HG02763 (cell line): ENCODE measurements around the gene ZC3H4.
"Not testable (repeated sequence)": the region's sequence is repeated elsewhere in the genome, so short reads cannot be mapped to it uniquely, and the experiment has no call there.

Source experiments
- ATAC-seq: cut with Tn5 transposase; IDR thresholded peaks from one replicate; pipeline ENCODE4 v1.9.1; 2021; ENCODE audit warnings: mild to moderate bottlenecking, moderate library complexity; ENCODE audit not compliant: unreplicated experiment

ZC3H4 gene

GRCh38 chr19:47112997-47113849 is at the start of gene ZC3H4:
TSS of gene ZC3H4 (minus strand) at chr19:47113776. CDS start at chr19:47112584, 1,192 bp downstream.
- ATAC-seq, result peak; percentile 83

DNA sequence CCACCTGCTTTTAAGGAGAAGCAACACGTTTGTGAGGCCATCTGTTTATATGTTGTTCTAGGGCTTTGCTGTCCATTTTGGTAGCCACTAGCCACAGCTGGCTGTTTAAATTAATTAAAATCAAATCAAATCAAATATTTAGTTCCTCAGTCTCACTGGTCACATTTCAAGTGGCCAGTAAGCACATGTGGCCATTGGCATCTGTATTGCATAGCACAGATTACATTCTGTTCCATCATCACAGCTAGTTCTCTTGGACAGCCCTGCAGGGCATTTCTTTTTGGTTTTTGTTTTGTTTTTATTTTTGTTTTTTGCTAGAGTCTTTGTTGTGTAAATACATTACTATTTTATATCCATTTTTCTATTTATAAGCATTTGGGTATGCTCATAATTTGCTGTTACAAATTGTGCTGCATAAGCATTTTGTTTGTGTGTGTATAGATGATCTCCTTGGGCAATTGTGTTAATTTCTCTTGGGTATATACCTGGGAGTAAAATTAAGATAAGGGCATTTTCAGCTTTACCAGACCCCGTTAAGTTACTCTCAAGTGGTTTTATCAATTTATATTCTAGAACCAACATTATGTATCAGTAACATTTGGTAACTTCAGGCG is 48.4 kb upstream of the ZC3H4 start:
- ATAC-seq, result no peak

GRCh38 chr19:47158879-47159503 is 45.4 kb upstream of the ZC3H4 start:
- ATAC-seq, result no peak

- ATAC-seq, result no peak
Observed at GRCh38 chr19:47158367-47158791, 44.8 kb upstream of the ZC3H4 start.

- no peak for ATAC-seq
Observed at GRCh38 chr19:47157431-47158321, 44.1 kb upstream of the ZC3H4 start.

DNA sequence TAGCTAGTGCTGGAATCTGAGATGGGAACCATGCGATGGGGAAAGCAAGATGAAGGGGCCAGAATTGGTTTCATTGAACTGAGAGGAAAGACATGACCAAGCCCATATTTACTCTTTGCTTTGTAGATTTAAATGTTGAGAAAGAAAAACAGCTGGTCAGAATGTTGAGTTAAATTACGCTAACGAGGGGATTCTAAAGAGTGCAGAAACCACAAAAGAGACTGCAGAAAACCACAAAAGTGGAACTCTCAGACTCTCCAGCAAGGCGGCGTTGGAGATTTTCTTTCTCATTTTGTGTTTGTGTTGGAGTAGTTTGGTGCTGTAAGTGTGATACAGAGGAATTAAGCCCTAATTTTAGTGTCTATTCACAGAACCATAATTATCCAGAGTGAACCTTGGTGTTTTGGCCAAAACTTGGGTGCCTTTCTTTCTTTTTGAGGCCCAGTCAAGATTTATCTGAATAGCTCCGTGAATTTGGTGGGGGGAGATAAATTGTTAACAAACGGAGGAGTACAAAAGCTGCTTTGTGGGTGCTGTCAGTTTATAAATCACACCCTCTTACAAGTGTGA is 43.4 kb upstream of the ZC3H4 start:
- no peak for ATAC-seq

GRCh38 chr19:47155148-47155547 is 41.6 kb upstream of the ZC3H4 start:
- no peak for ATAC-seq

- ATAC-seq, result no peak
Observed at GRCh38 chr19:47153266-47153665, 39.7 kb upstream of the ZC3H4 start.

DNA sequence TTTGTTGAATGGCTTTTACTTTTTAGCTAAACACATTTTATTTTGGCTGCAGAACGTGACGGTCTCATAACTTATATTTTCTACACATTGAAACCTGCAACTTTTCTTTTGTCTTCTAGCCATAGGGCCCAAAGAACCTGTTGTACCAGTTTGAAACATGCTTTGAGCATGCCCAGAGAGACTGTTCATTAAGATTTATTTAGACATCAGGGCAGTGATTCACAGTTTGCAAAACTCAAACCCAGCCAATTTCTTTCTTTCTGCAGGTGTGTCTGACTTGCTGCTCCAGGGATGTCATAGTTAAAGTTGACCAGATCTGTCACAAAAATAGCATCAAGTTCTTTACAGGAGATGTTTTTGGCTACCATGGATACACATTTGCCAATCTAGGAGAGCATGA is 39.1 kb upstream of the ZC3H4 start:
- ATAC-seq, result no peak

- no peak for ATAC-seq
Observed at GRCh38 chr19:47152205-47152604, 38.6 kb upstream of the ZC3H4 start.

GRCh38 chr19:47151627-47152026 is 38.1 kb upstream of the ZC3H4 start:
- no peak for ATAC-seq

DNA sequence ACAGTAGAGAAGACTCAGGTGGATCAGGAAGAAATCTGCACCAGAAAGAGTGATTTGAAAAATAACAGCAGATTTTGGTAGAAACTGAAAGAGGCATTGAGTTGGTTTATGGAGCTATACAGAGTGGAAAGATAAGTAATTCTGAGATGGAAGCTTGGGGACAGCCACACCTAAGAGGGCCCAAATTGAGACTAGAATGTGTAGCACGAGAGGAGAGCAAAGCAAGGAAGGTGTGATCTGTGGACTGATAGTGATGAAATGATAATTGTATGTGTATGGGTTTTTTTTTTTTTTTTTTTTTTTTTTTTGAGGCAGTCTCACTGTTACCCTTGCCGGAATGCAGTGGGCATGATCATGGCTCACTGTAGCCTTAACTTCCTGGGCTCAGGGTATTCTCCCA is 33.3 kb upstream of the ZC3H4 start:
- no peak for ATAC-seq

DNA sequence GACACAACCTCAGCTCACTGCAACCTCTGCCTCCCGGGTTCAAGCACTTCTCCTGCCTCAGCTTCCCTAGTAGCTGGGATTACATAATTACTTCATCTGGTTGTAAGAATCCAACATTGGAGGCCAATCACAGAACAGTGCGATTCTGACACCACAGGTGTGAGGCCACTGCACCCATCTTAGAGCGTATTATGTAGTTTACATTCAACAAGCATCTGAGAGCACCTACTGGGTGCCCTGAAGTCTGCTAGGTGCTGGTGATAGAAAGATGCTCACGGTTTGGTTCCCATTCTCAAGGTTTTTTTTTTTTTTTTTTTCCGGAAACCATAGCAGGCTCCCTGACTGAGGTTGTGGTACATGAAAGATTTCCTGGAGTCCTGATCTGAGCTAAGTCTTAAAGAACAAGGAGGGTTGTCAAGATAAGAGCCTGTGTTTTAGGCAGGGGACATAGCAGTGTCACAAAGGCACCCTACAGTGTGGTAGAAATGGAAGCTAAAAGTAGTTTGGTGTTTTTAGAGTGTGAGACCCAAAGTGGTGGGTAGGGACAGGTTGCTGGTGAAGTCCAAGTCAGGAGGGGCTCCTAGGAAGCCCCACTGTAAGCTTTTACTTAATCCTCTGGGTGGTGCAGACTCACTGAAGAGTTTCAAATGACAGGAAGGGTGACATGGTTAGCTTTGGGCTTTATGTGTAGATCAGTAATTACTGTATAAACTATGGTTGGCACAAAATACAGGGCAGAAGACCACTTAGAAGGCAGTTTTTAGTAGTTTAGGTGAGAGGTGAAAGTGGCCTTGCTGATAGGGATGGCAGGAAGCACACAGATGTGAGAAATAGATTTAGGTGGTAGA is 32.3 kb upstream of the ZC3H4 start:
- no peak for ATAC-seq

DNA sequence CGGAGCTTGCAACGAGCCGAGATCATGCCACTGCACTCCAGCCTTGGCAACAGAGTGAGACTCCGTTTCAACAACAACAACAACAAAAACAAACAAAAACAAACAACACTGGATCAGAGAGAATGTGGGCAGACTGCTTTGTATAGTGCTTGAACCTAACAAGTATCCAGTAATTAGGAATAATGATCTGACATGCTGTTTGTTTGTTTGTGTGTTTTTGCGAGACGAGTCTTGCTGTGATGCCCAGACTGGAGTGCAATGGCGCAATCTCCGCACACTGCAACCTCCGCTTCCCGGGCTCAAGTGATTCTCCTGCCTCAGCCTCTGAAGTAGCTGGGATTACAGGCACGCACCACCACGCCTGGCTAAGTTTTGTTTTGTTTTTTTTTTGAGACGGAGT is 31.1 kb upstream of the ZC3H4 start:
- ATAC-seq, result no peak

DNA sequence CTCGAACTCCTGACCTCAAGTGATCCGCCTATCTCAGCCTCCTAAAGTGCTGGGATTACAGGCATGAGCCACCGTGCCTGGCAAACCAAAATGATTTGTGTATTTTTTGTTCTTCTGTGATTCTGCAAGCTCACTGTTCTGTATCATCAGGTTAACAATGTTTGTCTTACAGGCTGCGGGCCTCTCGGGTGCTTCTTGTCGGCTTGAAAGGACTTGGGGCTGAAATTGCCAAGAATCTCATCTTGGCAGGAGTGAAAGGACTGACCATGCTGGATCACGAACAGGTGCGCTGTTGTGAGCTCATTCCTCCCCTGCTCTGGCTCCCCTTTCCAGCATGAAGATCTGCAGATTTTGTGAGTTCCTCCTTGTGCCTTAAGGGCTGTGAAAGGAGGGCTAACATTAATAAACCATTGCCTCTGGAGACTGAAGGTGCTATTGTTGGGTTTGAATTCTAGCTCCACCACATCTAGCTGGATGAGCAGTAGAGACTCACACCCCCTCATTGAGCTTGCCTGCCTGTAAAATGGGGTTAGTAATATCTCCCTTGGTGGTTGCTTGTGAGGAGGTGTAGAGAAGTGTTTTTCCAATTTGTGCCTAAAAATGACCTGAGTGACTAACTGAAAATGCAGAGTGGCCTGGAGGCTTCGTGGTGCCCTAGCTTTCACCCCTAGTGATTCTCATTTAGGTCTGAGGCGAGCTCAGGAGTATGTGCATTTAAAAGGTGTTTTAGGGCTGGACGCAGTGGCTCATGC is 29.9 kb upstream of the ZC3H4 start:
- no peak for ATAC-seq

GRCh38 chr19:47142779-47143178 is 29.2 kb upstream of the ZC3H4 start:
- no peak for ATAC-seq

GRCh38 chr19:47141695-47142094 is 28.1 kb upstream of the ZC3H4 start:
- ATAC-seq, result no peak

GRCh38 chr19:47141252-47141651 is 27.7 kb upstream of the ZC3H4 start:
- not testable (repeated sequence) for ATAC-seq

DNA sequence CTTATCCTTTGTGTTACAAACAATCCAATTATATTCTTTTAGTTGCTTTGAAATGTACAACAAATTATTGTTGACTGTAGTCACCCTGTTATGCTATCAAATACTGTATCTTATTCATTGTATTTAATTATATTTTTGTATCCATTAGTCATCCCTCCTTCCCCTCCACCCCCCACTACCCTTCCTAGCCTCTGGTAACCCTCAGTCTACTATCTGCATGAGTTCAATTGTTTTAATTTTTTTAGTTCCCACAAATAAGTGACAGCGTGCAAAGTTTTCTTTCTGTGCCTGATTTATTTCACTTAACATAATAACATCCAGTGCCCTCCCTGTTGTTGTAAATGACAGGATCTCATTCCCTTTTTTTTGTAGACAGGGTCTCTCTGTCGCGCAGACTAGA is 21.6 kb upstream of the ZC3H4 start:
- no peak for ATAC-seq
